T-helper 2 cell treated with Interferon-gamma antibody and Interleukin-4, amounts not matched to agents 5 μg/mL and 100 μg/mL, for 36 hours (primary cell): Measurements from ENCODE around the gene ANKRD12.

Experiments used
- DNase-seq: peaks from one replicate; pipeline ENCODE4 v3.0.0; 2021; ENCODE audit warnings: low spot score
- H3K27ac Mint-ChIP-seq: one replicate; pipeline ENCODE4 v1.8.0; 2021; ENCODE audit warnings: mild to moderate bottlenecking, mixed read lengths
- H3K27me3 Mint-ChIP-seq: one replicate; pipeline ENCODE4 v1.8.0; 2021; ENCODE audit warnings: low read depth, mixed read lengths
- H3K36me3 Mint-ChIP-seq: one replicate; pipeline ENCODE4 v1.8.0; 2021; ENCODE audit warnings: low read depth, mixed read lengths
- H3K4me1 Mint-ChIP-seq: one replicate; pipeline ENCODE4 v1.8.0; 2021; ENCODE audit warnings: low read depth, mixed read lengths
- H3K4me3 Mint-ChIP-seq: one replicate; pipeline ENCODE4 v1.8.0; 2022; ENCODE audit warnings: mild to moderate bottlenecking, moderate library complexity, mixed read lengths
- H3K9me3 Mint-ChIP-seq: one replicate; pipeline ENCODE4 v1.8.0; 2021; ENCODE audit warnings: mixed read lengths

ANKRD12 gene

DNA sequence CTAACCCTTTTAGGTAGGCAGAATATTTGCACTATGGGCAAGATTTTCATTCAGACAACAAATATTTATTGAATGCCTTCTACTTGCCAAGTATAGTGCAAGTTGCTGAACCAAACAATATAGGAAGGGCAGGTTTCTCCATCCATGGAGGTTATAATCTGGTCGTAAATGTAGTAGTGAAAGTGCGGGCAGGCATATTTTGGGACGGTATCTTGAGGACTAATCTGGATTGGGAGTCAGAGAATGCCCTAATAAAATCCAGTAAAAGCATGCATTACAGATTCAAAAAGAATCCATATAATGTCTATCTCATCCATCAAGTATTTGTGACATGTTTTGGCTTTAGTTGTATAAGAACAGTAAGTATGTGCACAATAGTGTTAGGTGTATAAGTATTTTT lies 35.8 kb upstream of the ANKRD12 start:
- peaks cover 29% of the 10 kb centered on the region for H3K36me3 Mint-ChIP-seq
- H3K27me3 Mint-ChIP-seq, result no peaks in the 10 kb centered on the region
- H3K4me1 Mint-ChIP-seq, result peaks cover 46% of the 10 kb centered on the region
- H3K4me3 Mint-ChIP-seq, result peak overlapping the region; percentile 54
- H3K9me3 Mint-ChIP-seq, result no peaks in the 10 kb centered on the region
- H3K27ac Mint-ChIP-seq, result peak overlapping the region; percentile 82
- no peak for DNase-seq

DNA sequence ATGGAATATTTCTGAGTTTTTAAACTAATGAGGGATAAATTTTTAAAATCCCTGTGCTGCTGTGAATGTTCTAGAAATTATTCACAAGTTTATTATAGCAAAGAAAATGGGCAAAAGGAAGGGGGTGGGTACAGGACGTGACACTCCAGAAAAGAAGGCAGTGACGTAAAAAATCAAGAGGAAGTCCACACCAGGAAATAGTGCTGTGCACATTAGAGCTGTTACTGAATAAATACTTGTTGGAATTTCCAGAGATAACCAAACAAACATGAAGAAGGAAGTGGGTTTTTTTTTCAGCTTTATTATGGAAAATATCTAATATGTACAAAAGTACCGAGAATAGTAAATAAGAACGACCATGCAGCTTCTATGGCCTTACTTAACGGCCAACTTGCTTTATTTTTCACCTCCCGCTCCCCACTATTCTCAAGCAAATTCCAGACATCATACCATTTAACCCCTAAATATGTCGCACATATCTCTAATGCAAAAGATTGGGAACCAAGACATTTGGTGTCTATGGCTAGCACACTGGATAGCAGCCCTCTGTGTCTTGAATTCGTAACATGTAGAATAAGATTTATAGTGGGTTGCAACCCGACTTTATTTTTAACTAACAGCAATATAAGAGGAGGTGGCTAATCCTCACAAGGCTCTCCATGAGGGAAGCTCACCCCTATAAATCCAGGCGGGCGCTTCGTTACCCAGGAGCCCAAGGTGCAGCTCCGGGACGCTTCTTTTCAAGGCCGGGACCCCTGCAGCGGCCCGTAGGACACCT lies 34.7 kb upstream of the ANKRD12 start:
- H3K27ac Mint-ChIP-seq, result peak overlapping the region; percentile 94
- H3K4me3 Mint-ChIP-seq, result peak overlapping the region; percentile 94
- no peaks in the 10 kb centered on the region for H3K27me3 Mint-ChIP-seq
- peaks cover 39% of the 10 kb centered on the region for H3K36me3 Mint-ChIP-seq
- H3K9me3 Mint-ChIP-seq, result no peaks in the 10 kb centered on the region
- peak; percentile 31 for DNase-seq
- peaks cover 50% of the 10 kb centered on the region for H3K4me1 Mint-ChIP-seq

DNA sequence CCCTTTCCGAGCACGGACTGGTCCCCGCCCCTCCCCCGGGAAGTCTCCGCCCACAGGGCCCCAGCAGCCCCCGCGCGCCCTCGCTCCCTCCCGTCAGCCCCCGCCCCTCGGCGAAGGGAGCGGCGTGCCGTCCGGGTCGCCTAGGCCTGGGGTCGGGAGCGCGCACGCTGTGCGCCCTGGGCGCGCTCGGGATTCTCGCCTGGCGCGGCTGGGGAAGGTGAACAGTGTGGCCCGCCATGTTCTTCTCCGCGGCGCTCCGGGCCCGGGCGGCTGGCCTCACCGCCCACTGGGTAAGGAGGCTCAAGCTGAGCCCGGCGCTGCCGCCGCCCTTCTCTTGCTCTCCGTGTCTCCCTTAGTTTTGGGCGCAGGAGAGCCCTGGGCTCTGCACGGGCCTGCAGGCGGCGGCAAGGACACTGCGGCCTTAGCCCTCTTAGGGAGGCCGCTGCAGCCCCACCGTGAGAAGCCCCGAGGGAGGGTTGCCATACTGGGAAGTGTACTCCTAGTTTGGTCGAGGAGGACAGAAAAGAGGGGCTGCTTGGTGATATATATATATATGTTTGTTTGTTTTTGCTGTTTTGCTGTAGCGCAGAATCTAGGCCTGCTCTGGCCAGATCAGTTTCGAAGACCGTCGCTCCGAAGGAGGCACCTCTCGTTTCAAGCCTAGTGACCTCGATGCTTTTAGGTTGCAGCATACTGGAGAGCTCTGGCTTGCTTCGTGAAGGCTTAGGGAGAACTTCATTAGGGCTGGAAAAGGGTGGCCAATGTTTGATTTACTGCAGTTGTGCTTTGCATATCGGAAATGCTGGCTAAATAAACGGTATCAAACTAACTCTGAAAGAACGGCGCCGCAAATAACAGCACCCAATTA lies 33.8 kb upstream of the ANKRD12 start, which contains the start of gene NDUFV2:
Gene NDUFV2, plus strand, starts transcription at position 192 of the 868 bp plus-strand sequence. Its CDS starts 45 bp downstream, at position 237.
- Mint-ChIP-seq H3K9me3 (no peaks in the 10 kb centered on the region), H3K27me3 (no peaks in the 10 kb centered on the region), H3K36me3 (peaks cover 47% of the 10 kb centered on the region), H3K4me1 (peaks cover 50% of the 10 kb centered on the region), H3K27ac (peak within 1 kb of the TSS; percentile 94), H3K4me3 (peak within 1 kb of the TSS; percentile 94)
- peak; percentile 97 for DNase-seq

DNA sequence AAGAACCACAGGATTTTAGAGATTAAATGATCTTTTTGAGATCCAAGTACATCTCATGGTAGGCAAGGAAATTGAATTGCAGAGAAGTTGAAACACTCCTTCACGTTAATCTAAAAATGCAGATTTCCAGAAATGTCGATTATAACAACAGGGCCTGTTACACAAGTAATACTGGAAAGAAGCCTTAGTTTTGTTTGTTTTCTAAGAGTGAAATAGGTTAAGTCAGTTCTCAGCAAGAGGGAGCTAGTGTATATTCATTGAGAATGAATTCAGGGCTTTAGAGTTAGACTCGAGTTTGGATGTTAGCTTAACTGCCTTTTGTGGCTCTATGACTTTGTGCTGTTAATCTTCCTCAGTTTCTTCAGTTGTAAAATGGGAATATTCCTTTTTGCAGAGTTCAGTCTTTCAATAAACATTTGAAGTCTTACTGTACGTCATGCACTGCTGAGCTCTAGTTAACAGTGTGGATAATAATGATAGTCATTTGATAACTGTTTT lies 33.2 kb upstream of the ANKRD12 start:
- H3K4me3 Mint-ChIP-seq, result peak overlapping the region; percentile 94
- no peaks in the 10 kb centered on the region for H3K27me3 Mint-ChIP-seq
- peaks cover 51% of the 10 kb centered on the region for H3K4me1 Mint-ChIP-seq
- peak overlapping the region; percentile 94 for H3K27ac Mint-ChIP-seq
- H3K36me3 Mint-ChIP-seq, result peaks cover 51% of the 10 kb centered on the region
- DNase-seq, result no peak
- no peaks in the 10 kb centered on the region for H3K9me3 Mint-ChIP-seq

DNA sequence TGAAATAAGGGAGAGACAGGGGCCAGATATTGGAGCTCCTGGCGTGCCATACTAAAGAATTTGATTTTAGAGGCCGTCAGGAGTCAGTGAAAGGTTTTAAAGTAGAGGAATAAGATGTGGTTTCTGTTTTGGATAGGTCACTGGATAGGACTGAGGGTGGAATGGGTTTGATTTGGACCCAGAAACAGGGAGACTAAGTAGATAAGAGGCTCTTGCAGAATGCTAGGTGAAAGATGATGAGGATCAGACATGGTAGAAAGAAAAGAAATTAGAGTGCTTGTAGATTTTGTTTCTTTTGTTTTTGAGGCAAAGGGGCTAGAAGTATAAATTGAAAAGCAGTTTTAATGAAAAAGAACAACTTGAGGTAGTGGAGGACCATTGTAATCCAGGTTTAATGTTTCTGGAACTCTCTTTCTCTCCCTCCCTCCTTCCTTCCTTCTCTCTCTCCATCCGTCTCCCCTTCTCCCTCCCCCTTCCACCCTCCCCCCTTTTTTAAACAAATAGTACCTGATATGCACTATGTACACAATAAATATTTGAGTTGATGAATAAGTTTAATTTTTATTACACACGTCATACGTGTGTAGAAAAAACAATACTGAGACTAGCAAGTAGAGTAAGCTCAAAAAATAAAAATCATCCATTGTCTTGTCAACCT lies 32.2 kb upstream of the ANKRD12 start:
- no peaks in the 10 kb centered on the region for H3K27me3 Mint-ChIP-seq
- H3K36me3 Mint-ChIP-seq, result peaks cover 56% of the 10 kb centered on the region
- H3K9me3 Mint-ChIP-seq, result no peaks in the 10 kb centered on the region
- H3K27ac Mint-ChIP-seq, result peak overlapping the region; percentile 94
- DNase-seq, result no peak
- peak overlapping the region; percentile 94 for H3K4me3 Mint-ChIP-seq
- peaks cover 57% of the 10 kb centered on the region for H3K4me1 Mint-ChIP-seq

DNA sequence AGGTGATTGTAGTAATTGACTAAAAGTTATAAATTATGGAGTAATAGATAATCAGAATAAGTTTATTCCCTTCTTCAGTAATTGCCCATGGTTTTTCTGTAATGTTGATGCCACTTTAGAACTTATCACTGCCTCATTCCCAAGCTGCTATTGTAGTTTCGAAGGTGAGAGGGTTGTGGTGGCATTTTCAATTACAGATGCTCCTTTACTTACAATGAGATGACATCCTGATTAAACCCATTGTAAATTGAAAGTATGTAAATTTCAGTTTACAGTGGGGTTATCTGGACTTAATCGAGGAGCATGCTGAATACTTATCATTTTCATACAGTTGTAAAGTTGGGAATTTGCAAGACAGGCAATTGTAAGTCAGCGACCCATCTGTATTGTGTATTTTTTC lies 31.2 kb upstream of the ANKRD12 start:
- peaks cover 63% of the 10 kb centered on the region for H3K36me3 Mint-ChIP-seq
- H3K4me3 Mint-ChIP-seq, result peak overlapping the region; percentile 94
- no peaks in the 10 kb centered on the region for H3K9me3 Mint-ChIP-seq
- no peaks in the 10 kb centered on the region for H3K27me3 Mint-ChIP-seq
- H3K4me1 Mint-ChIP-seq, result peaks cover 62% of the 10 kb centered on the region
- H3K27ac Mint-ChIP-seq, result peak overlapping the region; percentile 49
- no peak for DNase-seq

DNA sequence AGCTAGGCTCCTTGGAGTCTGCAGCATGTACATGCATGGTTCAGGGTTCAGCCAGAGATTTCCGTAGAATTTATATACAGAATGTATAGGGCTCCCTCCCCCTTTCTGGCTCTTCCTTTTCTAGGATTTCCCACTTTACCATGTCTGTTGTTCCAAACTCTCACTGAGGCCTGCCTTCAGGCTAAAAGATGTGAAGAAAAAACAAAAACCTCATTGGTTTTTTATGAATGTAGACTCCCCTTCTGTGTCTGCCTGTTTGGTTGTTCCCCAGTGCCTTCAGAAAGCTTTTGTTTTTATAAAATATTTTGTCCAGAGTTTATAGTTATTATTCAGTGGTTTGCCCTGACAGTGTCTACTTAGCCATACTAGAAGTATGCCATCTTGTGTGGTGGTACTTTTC lies 30.5 kb upstream of the ANKRD12 start:
- Mint-ChIP-seq H3K4me3 (peak overlapping the region; percentile 94), H3K27ac (peak overlapping the region; percentile 49), H3K9me3 (no peaks in the 10 kb centered on the region), H3K36me3 (peaks cover 68% of the 10 kb centered on the region), H3K4me1 (peaks cover 64% of the 10 kb centered on the region), H3K27me3 (no peaks in the 10 kb centered on the region)
- no peak for DNase-seq

DNA sequence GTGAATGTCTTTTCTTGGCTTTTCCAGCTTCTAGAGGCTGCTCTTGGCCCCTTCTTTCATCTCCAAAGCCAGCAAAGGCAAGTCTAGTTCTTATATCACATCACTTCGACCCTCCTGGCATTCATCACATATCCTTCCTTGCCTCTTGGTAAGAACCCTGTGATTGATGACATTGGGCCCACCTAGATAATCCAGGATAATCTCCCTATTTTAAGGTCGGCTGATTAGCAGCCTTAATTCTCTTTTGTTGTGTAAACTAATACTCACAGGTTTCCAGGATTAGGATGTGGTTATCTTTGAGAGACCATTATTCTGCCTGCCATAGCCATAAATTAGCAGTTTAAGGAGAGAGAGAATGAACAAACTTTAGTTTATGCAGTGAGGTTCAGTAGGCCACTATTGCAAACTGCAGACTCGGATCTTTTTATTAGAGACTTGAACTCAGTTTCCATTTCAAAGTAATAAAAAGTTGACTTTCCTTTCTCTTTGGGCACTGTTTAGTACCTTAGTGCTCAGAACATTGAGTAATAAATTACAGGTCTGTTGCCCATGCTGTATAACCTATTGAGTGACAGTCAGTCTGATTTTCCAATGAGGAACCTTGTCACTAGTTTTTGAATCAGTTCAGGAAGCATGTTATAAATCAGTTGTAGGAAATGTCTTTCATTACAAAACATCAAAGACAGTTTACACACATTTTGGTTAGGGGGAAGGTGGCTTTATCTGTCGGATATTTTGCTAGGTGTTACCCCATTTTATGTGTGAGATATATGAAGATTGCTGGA lies 29.6 kb upstream of the ANKRD12 start:
- peak overlapping the region; percentile 70 for H3K27ac Mint-ChIP-seq
- H3K9me3 Mint-ChIP-seq, result no peaks in the 10 kb centered on the region
- DNase-seq, result no peak
- peaks cover 62% of the 10 kb centered on the region for H3K4me1 Mint-ChIP-seq
- peak overlapping the region; percentile 94 for H3K4me3 Mint-ChIP-seq
- peaks cover 76% of the 10 kb centered on the region for H3K36me3 Mint-ChIP-seq
- H3K27me3 Mint-ChIP-seq, result no peaks in the 10 kb centered on the region

DNA sequence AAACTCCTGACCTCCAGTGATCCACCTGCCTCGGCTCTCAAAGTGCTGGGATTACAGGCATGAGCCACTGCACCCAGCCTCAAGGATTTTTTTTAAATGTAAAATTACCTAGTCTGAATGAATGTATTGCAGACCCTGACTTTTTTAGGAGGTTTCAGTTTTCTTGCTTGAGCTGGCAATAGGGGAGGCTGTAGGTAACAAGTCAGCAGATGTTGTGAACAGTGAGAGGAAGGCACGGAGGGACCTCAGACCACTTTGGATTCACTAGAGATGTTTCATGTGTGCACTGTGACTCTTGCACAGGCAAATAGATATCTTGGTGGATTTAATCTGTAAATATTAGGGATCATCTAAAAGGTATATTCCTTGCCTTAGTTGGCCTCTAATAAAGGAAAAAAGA lies 27.7 kb upstream of the ANKRD12 start:
- no peak for DNase-seq
- Mint-ChIP-seq H3K27ac (peak overlapping the region; percentile 49), H3K27me3 (no peaks in the 10 kb centered on the region), H3K4me1 (peaks cover 74% of the 10 kb centered on the region), H3K36me3 (peaks cover 78% of the 10 kb centered on the region), H3K9me3 (no peaks in the 10 kb centered on the region), H3K4me3 (peak overlapping the region; percentile 57)

DNA sequence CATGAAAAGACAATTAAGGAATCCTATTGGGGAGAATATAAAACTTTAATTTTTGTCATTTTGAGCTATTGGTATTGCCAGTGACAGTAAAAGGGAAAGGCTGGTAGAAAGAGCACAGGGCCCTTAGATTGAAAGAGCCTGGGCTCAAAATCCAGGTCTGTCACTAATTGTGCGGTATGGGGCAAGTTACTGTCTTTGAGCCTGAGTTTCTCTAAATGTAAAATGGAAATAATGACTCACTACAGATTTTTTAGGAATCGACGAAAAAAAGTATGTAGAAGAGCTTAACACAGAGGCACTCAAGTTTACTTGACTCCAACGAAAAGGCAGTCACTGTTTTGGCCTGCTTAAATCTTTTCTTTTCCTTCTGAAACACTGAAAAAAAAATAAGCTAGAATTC lies 27.1 kb upstream of the ANKRD12 start:
- Mint-ChIP-seq H3K36me3 (peaks cover 72% of the 10 kb centered on the region), H3K27me3 (no peaks in the 10 kb centered on the region), H3K9me3 (no peaks in the 10 kb centered on the region), H3K4me3 (peak overlapping the region; percentile 57), H3K27ac (peak overlapping the region; percentile 49), H3K4me1 (peaks cover 72% of the 10 kb centered on the region)
- no peak for DNase-seq

DNA sequence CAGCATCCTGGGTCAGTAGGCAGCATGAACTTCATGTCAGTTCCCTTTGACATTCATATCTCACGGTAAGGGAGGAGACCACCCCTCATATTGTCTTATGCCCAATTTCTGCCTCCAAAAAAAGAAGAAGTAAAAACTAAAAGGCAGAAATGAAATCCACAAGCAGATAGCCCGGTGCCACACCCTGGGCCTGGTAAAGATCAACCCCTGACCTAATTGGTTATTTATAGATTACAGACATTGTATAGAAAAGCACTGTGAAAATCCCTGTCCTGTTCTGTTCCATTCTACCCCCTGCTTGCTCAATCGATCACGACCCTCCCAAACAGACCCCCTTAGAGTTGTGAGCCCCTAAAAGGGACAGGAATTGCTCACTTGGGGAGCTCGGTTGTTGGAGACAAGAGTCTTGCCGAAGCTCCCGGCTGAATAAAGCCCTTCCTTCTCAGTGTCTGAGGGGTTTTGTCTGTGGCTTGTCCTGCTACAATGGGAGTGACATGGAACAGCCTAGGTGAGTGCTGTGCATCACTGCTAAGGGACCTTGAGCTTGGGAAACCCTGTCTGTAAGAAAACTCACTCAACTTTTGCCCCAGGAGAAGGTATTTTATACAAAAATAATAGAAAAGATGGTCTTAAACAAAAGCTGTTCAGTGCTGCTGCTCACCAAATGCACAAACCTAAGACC lies 23.0 kb upstream of the ANKRD12 start:
- Mint-ChIP-seq H3K4me1 (peaks cover 73% of the 10 kb centered on the region), H3K27ac (peak overlapping the region; percentile 77), H3K36me3 (peaks cover 58% of the 10 kb centered on the region), H3K4me3 (peak overlapping the region; percentile 36), H3K9me3 (no peaks in the 10 kb centered on the region), H3K27me3 (no peaks in the 10 kb centered on the region)
- DNase-seq, result no peak

DNA sequence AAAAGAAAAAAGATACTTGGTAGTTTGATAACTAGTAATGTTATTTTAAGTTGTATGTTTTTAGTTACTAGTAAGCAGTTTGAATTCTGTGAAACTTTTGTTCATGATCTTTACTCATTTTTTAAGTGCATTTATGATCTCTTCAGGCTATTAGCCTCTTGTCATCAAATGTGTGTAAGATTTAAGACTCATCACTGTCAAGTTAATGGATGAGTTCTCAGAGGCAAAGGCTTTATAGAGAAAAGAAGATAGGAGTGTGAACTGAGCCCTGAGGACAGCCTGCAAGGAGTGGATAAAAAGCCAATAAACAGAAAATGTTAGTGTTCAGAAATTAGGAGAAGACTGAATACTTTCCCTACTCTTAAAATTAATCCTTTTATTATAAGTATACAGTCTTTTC lies 20.6 kb upstream of the ANKRD12 start:
- Mint-ChIP-seq H3K9me3 (no peaks in the 10 kb centered on the region), H3K27me3 (no peaks in the 10 kb centered on the region), H3K36me3 (peaks cover 57% of the 10 kb centered on the region), H3K4me3 (peak overlapping the region; percentile 84), H3K27ac (peak overlapping the region; percentile 100), H3K4me1 (peaks cover 67% of the 10 kb centered on the region)
- no peak for DNase-seq
